Measurements from ENCODE around the gene ARHGAP21. TPM values are rescaled to one million over a fixed set of nuclear protein-coding genes. Genes with fewer than 3 reads are reported as not detected.

Gene ARHGAP21
- total and polyA plus RNA-seq, 4 donors, result 18.8 to 138 (median 46.1) TPM

GRCh38 chr10:24700948-24701347 is 22.7 kb downstream of the ARHGAP21 start:
- Histone ChIP-seq H3K9me3 (ENCODE audit: control insufficient read depth in 4 of 4, insufficient read depth in 3 of 4, low read length in 3 of 4) (no peaks in the 10 kb centered on the region), H3K4me1 (ENCODE audit: control insufficient read depth in 5 of 5, insufficient read depth in 5 of 5, low read length in 5 of 5) (peaks cover 0 to 28% (median 4%) of the 10 kb centered on the region in 5 donors), H3K4me3 (no peak overlapping the region), H3K9ac (ENCODE audit: insufficient read depth in 1 of 2, low read length in 2 of 2) (no peak overlapping the region), H3K27ac (ENCODE audit: low read depth in 1 of 2, low read length in 1 of 2) (no peak overlapping the region), H3K36me3 (ENCODE audit: control insufficient read depth in 4 of 4, insufficient read depth in 4 of 4, low read length in 4 of 4) (no peaks in the 10 kb centered on the region), H3K27me3 (ENCODE audit: control insufficient read depth in 3 of 3, insufficient read depth in 3 of 3, low read length in 2 of 3) (no peaks in the 10 kb centered on the region)
- no peak for TF ChIP-seq CTCF (IDR thresholded peaks at IDR 0.05; ENCODE audit: control extremely low read depth, extremely low read depth)
- DNase-seq (no peak), ATAC-seq (ENCODE audit: insufficient read depth, low FRiP score) (no peak)
- 92 to 96% methylated on average over 6 of the region's 6 CpGs for WGBS, 2 donors

- peaks cover 0 to 31% (median 0%) of the 10 kb centered on the region in 5 donors for H3K4me1 ChIP-seq (ENCODE audit: control insufficient read depth in 5 of 5, insufficient read depth in 5 of 5, low read length in 5 of 5)
- H3K27ac ChIP-seq (ENCODE audit: low read depth in 1 of 2, low read length in 1 of 2), result no peak overlapping the region
- no peaks in the 10 kb centered on the region for H3K9me3 ChIP-seq (ENCODE audit: control insufficient read depth in 4 of 4, insufficient read depth in 3 of 4, low read length in 3 of 4)
- TF ChIP-seq CTCF (IDR thresholded peaks at IDR 0.05; ENCODE audit: control extremely low read depth, extremely low read depth), result no peak
- H3K27me3 ChIP-seq (ENCODE audit: control insufficient read depth in 3 of 3, insufficient read depth in 3 of 3, low read length in 2 of 3), result no peaks in the 10 kb centered on the region
- WGBS, 2 donors, result 93 to 98% methylated on average over 3 of the region's 3 CpGs
- no peak overlapping the region for H3K4me3 ChIP-seq
- DNase-seq (no peak), ATAC-seq (ENCODE audit: insufficient read depth, low FRiP score) (no peak)
- H3K9ac ChIP-seq (ENCODE audit: insufficient read depth in 1 of 2, low read length in 2 of 2), result no peak overlapping the region
- H3K36me3 ChIP-seq (ENCODE audit: control insufficient read depth in 4 of 4, insufficient read depth in 4 of 4, low read length in 4 of 4), result no peaks in the 10 kb centered on the region
Measured at GRCh38 chr10:24698270-24698669, 25.4 kb downstream of the ARHGAP21 start.

- no peaks in the 10 kb centered on the region for H3K36me3 ChIP-seq (ENCODE audit: control insufficient read depth in 4 of 4, insufficient read depth in 4 of 4, low read length in 4 of 4)
- H3K4me3 ChIP-seq, result no peak overlapping the region
- DNase-seq (no peak), ATAC-seq (ENCODE audit: insufficient read depth, low FRiP score) (no peak)
- no peak overlapping the region for H3K9ac ChIP-seq (ENCODE audit: insufficient read depth in 1 of 2, low read length in 2 of 2)
- no peak for TF ChIP-seq CTCF (IDR thresholded peaks at IDR 0.05; ENCODE audit: control extremely low read depth, extremely low read depth)
- H3K4me1 ChIP-seq (ENCODE audit: control insufficient read depth in 5 of 5, insufficient read depth in 5 of 5, low read length in 5 of 5), result peaks cover 0 to 31% (median 0%) of the 10 kb centered on the region in 5 donors
- no peak overlapping the region for H3K27ac ChIP-seq (ENCODE audit: low read depth in 1 of 2, low read length in 1 of 2)
- H3K9me3 ChIP-seq (ENCODE audit: control insufficient read depth in 4 of 4, insufficient read depth in 3 of 4, low read length in 3 of 4), result no peaks in the 10 kb centered on the region
- 94 to 97% methylated on average over 2 of the region's 2 CpGs for WGBS, 2 donors
- H3K27me3 ChIP-seq (ENCODE audit: control insufficient read depth in 3 of 3, insufficient read depth in 3 of 3, low read length in 2 of 3), result no peaks in the 10 kb centered on the region
Measured at GRCh38 chr10:24697080-24697479, 26.6 kb downstream of the ARHGAP21 start.

- DNase-seq (no peak), ATAC-seq (ENCODE audit: insufficient read depth, low FRiP score) (no peak)
- 73 to 86% methylated on average over 3 of the region's 3 CpGs for WGBS, 2 donors
- H3K4me3 ChIP-seq, result no peak overlapping the region
- no peak for TF ChIP-seq CTCF (IDR thresholded peaks at IDR 0.05; ENCODE audit: control extremely low read depth, extremely low read depth)
- peaks cover 0 to 25% (median 0%) of the 10 kb centered on the region in 5 donors for H3K4me1 ChIP-seq (ENCODE audit: control insufficient read depth in 5 of 5, insufficient read depth in 5 of 5, low read length in 5 of 5)
- no peaks in the 10 kb centered on the region for H3K27me3 ChIP-seq (ENCODE audit: control insufficient read depth in 3 of 3, insufficient read depth in 3 of 3, low read length in 2 of 3)
- no peak overlapping the region for H3K27ac ChIP-seq (ENCODE audit: low read depth in 1 of 2, low read length in 1 of 2)
- no peak overlapping the region for H3K9ac ChIP-seq (ENCODE audit: insufficient read depth in 1 of 2, low read length in 2 of 2)
- H3K9me3 ChIP-seq (ENCODE audit: control insufficient read depth in 4 of 4, insufficient read depth in 3 of 4, low read length in 3 of 4), result no peaks in the 10 kb centered on the region
- no peaks in the 10 kb centered on the region for H3K36me3 ChIP-seq (ENCODE audit: control insufficient read depth in 4 of 4, insufficient read depth in 4 of 4, low read length in 4 of 4)
Measured at GRCh38 chr10:24695452-24695851, 28.2 kb downstream of the ARHGAP21 start.

All from lung (tissue), 12 donors.